SU-DHL-6 (cell line): ENCODE results near the gene MAN1A2.

Source experiments
- H2AFZ ChIP-seq: fragments of 200-600 bp; sonication (generic); 2 replicates; pipeline ENCODE4 v1.6.1; 2014; ENCODE audit warnings: low read depth, mild to moderate bottlenecking, moderate library complexity, mixed read lengths, antibody characterized with exemption, low read length; ENCODE audit not compliant: severe bottlenecking
- H3F3A ChIP-seq: fragments of 200-600 bp; shearing (Covaris generic); 2 replicates; pipeline ENCODE4 v1.6.0; 2016; ENCODE audit warnings: antibody characterized with exemption, mild to moderate bottlenecking; ENCODE audit not compliant: insufficient read depth
- H3K27ac ChIP-seq: fragments of 200-600 bp; sonication (generic); 2 replicates; pipeline ENCODE4 v1.5.1; 2016; ENCODE audit warnings: low read depth, mild to moderate bottlenecking, low read length, moderate library complexity, mixed read lengths
- H3K27me3 ChIP-seq: fragments of 200-600 bp; sonication (generic), shearing (Covaris generic); 2 replicates; pipeline ENCODE4 v1.6.0; 2014; ENCODE audit warnings: mild to moderate bottlenecking, low read length
- H3K36me3 ChIP-seq: fragments of 200-600 bp; sonication (generic); 2 replicates; pipeline ENCODE4 v1.6.1; 2014; ENCODE audit warnings: mild to moderate bottlenecking, low read length, mixed read lengths
- H3K4me2 ChIP-seq: fragments of 300-600, 200-600 bp; shearing (Covaris generic), sonication (generic); 2 replicates; pipeline ENCODE4 v1.6.0; 2014; ENCODE audit warnings: low read length, low read depth, mild to moderate bottlenecking; ENCODE audit not compliant: poor library complexity, severe bottlenecking
- H3K4me3 ChIP-seq: fragments of 200-600 bp; sonication (generic); 2 replicates; pipeline ENCODE4 v1.5.1; 2014; ENCODE audit warnings: antibody characterized with exemption, low read length, mild to moderate bottlenecking, mixed read lengths; ENCODE audit not compliant: insufficient read depth, poor library complexity, severe bottlenecking
- H3K79me2 ChIP-seq: fragments of 200-600 bp; sonication (generic); 2 replicates; pipeline ENCODE4 v1.6.1; 2014; ENCODE audit warnings: mild to moderate bottlenecking, low read length, moderate library complexity; ENCODE audit not compliant: insufficient read depth
- H3K9ac ChIP-seq: fragments of 200-600 bp; sonication (generic); 2 replicates; pipeline ENCODE4 v1.7.0; 2014; ENCODE audit warnings: mild to moderate bottlenecking, low read length
- H3K9me2 ChIP-seq: fragments of 200-600 bp; sonication (generic); replicated peaks from 2 replicates; pipeline ENCODE4 v1.6.1; 2014; ENCODE audit warnings: low read length; ENCODE audit not compliant: insufficient read depth
- H3K9me3 ChIP-seq: fragments of 200-600 bp; sonication (generic); 2 replicates; pipeline ENCODE4 v1.6.1; 2014; ENCODE audit warnings: low read length, mixed read lengths; ENCODE audit not compliant: insufficient read depth
- H4K20me1 ChIP-seq: fragments of 200-600 bp; sonication (generic); 2 replicates; pipeline ENCODE4 v1.6.1; 2014; ENCODE audit warnings: low read depth, mild to moderate bottlenecking, antibody characterized with exemption, low read length, moderate library complexity, mixed read lengths
- EZH2phosphoT487 ChIP-seq: fragments of 200-600 bp; sonication (generic), shearing (Covaris generic); conservative IDR thresholded peaks from 2 replicates; pipeline ENCODE4 v1.6.1; 2018; ENCODE audit warnings: mild to moderate bottlenecking, antibody characterized with exemption, low read length, moderate library complexity, mixed read lengths
- TF ChIP-seq, protein P1 (sequence below): fragments of 200-600 bp; sonication (generic); IDR thresholded peaks from one replicate; pipeline ENCODE4 v1.5.1; 2017; ENCODE audit warnings: antibody characterized with exemption, mild to moderate bottlenecking, low read length, moderate library complexity; ENCODE audit not compliant: insufficient read depth, poor library complexity, severe bottlenecking

Gene MAN1A2

GRCh38 chr1:117327011-117327410 is 40.2 kb upstream of the MAN1A2 start:
- no peaks in the 10 kb centered on the region for H3F3A ChIP-seq
- H3K4me2 ChIP-seq = no peak overlapping the region
- no peaks in the 10 kb centered on the region for H3K9me3 ChIP-seq
- H3K79me2 ChIP-seq = no peaks in the 10 kb centered on the region
- no peak overlapping the region for H3K9ac ChIP-seq
- TF ChIP-seq EZH2phosphoT487 = no peak
- TF ChIP-seq, protein P1, sequence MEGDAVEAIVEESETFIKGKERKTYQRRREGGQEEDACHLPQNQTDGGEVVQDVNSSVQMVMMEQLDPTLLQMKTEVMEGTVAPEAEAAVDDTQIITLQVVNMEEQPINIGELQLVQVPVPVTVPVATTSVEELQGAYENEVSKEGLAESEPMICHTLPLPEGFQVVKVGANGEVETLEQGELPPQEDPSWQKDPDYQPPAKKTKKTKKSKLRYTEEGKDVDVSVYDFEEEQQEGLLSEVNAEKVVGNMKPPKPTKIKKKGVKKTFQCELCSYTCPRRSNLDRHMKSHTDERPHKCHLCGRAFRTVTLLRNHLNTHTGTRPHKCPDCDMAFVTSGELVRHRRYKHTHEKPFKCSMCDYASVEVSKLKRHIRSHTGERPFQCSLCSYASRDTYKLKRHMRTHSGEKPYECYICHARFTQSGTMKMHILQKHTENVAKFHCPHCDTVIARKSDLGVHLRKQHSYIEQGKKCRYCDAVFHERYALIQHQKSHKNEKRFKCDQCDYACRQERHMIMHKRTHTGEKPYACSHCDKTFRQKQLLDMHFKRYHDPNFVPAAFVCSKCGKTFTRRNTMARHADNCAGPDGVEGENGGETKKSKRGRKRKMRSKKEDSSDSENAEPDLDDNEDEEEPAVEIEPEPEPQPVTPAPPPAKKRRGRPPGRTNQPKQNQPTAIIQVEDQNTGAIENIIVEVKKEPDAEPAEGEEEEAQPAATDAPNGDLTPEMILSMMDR = no peak
- no peak overlapping the region for H3K27ac ChIP-seq
- no peak overlapping the region for H3K4me3 ChIP-seq
- no peaks in the 10 kb centered on the region for H3K9me2 ChIP-seq
- H4K20me1 ChIP-seq = no peaks in the 10 kb centered on the region
- no peak overlapping the region for H2AFZ ChIP-seq
- H3K36me3 ChIP-seq = no peaks in the 10 kb centered on the region
- H3K27me3 ChIP-seq = no peaks in the 10 kb centered on the region

DNA sequence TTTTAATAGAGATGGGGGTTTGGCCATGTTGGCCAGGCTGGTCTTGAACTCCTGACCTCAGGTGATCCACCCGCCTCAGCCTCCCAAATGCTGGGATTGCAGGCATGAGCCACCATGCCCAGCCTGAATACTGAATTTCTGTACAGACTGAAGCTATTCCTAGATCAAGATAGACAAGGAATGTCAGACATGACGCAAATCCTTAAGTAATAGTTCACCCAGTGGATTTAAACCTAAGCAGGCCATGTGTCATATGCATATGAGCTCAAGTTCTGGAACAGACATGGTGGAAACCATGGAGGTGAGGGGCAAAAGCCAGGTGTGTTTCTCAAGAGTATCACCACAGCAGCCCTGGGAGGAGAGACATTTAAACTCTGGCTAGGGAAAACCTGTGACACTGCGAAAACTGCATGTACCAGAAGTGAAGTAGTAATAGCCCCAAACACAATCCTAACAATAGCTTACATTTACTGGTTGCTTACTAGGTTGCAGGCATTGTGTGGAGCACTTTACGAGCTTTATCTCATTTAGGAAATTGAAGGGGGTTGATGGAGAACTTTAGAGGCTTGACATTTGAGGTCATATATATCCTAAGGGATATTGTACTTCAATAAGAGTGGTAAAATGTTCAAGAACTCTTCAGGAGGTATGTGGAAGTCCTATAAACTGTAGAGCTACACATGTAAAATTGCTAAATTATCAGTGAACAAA is 31.7 kb upstream of the MAN1A2 start:
- no peak overlapping the region for H3K27ac ChIP-seq
- no peaks in the 10 kb centered on the region for H3K9me2 ChIP-seq
- H3K9me3 ChIP-seq = no peaks in the 10 kb centered on the region
- no peaks in the 10 kb centered on the region for H3K36me3 ChIP-seq
- H3K4me3 ChIP-seq = no peak overlapping the region
- H3F3A ChIP-seq = no peaks in the 10 kb centered on the region
- H4K20me1 ChIP-seq = no peaks in the 10 kb centered on the region
- no peak overlapping the region for H2AFZ ChIP-seq
- no peak overlapping the region for H3K9ac ChIP-seq
- no peak overlapping the region for H3K4me2 ChIP-seq
- H3K27me3 ChIP-seq = no peaks in the 10 kb centered on the region
- H3K79me2 ChIP-seq = no peaks in the 10 kb centered on the region
- TF ChIP-seq, protein P1 = no peak
- TF ChIP-seq EZH2phosphoT487 = no peak

DNA sequence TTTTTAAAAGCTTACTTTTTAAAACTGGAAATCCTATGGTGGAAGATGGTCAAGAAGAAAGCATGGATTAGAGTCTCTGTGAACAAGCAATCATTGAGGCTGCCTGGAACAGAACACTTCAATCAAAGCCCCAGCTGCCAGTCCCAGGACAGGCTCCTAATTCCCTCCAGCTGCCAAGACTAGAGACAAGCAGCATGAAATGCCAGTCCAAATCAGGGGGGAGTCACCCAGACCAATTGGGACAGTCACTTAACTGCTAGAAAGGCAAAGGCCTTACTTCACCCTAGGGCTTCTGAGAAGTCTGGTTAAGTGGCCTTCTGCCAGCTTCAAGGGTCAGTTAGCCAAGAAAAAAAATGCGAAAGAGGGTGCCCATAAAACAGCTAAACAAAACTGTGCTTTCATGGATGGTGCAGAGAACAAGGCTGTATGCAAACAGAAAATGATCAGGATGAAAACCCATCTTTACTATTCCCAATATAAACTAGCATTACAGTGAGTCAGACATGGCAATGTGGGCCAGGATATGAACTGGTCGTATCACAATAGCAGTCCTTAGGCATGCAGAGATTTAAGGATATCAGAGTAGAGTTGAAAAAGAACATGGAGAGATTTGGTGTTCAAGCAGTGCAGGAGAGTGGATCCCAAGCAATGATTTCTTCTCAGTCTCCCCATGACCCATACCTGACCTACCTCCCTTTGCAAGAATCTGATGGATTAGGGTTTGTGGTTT is 31.0 kb upstream of the MAN1A2 start:
- Histone ChIP-seq H4K20me1 (no peaks in the 10 kb centered on the region), H3K27ac (no peak overlapping the region), H3K79me2 (no peaks in the 10 kb centered on the region), H3K4me2 (no peak overlapping the region), H3K9ac (no peak overlapping the region), H3F3A (no peaks in the 10 kb centered on the region), H3K36me3 (no peaks in the 10 kb centered on the region), H3K27me3 (no peaks in the 10 kb centered on the region), H3K9me3 (no peaks in the 10 kb centered on the region), H3K9me2 (no peaks in the 10 kb centered on the region), H3K4me3 (no peak overlapping the region), H2AFZ (no peak overlapping the region)
- no peak for TF ChIP-seq EZH2phosphoT487
- TF ChIP-seq, protein P1 = no peak
